Ishikawa (cell line): ENCODE results near the gene RYR1.

Experiments
- CEBPB ChIP-seq: IDR thresholded peaks from 2 replicates; pipeline ENCODE4 v1.6.1; 2012
- CREB1 ChIP-seq: IDR thresholded peaks from 2 replicates; pipeline ENCODE4 v1.6.1; 2012; ENCODE audit warnings: low read depth
- EGR1 ChIP-seq: IDR thresholded peaks from 2 replicates; pipeline ENCODE4 v1.6.1; 2012
- EP300 ChIP-seq: IDR thresholded peaks from 2 replicates; pipeline ENCODE4 v1.6.1; 2012; ENCODE audit warnings: borderline replicate concordance
- NFIC ChIP-seq: IDR thresholded peaks from 2 replicates; pipeline ENCODE4 v1.6.1; 2012
- RAD21 ChIP-seq: IDR thresholded peaks from 2 replicates; pipeline ENCODE4 v1.6.1; 2012; ENCODE audit warnings: low read depth
- TAF1 ChIP-seq: IDR thresholded peaks from 2 replicates; pipeline ENCODE4 v1.6.1; 2012; ENCODE audit warnings: low read depth, mild to moderate bottlenecking
- TCF12 ChIP-seq: IDR thresholded peaks from 2 replicates; pipeline ENCODE4 v1.6.1; 2012; ENCODE audit warnings: low read depth
- TEAD4 ChIP-seq: IDR thresholded peaks from 2 replicates; pipeline ENCODE4 v1.6.1; 2012
- YY1 ChIP-seq: IDR thresholded peaks from 2 replicates; pipeline ENCODE4 v1.6.1; 2012; ENCODE audit warnings: low read depth
- TF ChIP-seq, protein P1 (sequence below): IDR thresholded peaks from 2 replicates; pipeline ENCODE4 v1.6.1; 2012; ENCODE audit warnings: low read depth, mild to moderate bottlenecking
- TF ChIP-seq, protein P2 (sequence below): IDR thresholded peaks from 2 replicates; pipeline ENCODE4 v1.6.1; 2012
- TF ChIP-seq, protein P3 (sequence below): IDR thresholded peaks from 2 replicates; pipeline ENCODE4 v1.6.1; 2012

DNA sequence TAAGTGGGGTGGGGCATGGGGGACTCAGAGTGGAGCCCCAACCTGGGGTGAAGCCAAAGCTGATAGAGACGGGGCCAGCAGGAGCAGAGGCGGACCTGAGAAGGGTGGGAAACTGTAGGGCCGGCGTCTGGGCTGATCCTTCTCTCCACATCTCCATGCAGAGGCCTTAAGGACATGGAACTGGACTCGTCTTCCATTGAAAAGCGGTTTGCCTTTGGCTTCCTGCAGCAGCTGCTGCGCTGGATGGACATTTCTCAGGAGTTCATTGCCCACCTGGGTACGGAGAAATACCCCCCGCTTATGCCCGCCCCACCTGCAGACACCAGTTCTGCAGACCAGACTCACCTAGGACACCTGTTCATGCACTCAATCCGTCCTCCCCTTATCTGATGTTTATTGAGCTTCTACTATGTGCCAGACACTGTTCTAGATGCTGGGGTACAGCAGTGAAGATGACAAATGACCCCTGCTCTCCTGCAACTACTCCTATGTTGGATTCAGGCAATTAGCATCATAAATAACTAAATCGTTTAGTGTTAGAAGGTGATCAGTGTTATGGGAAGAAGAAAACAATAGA lies 74.1 kb downstream of the RYR1 start:
- TF ChIP-seq TEAD4 (no peak), EP300 (no peak), CEBPB (no peak), EGR1 (no peak), TAF1 (no peak), YY1 (no peak), RAD21 (no peak), TCF12 (no peak), CREB1 (no peak), NFIC (no peak)
- TF ChIP-seq, protein P1, sequence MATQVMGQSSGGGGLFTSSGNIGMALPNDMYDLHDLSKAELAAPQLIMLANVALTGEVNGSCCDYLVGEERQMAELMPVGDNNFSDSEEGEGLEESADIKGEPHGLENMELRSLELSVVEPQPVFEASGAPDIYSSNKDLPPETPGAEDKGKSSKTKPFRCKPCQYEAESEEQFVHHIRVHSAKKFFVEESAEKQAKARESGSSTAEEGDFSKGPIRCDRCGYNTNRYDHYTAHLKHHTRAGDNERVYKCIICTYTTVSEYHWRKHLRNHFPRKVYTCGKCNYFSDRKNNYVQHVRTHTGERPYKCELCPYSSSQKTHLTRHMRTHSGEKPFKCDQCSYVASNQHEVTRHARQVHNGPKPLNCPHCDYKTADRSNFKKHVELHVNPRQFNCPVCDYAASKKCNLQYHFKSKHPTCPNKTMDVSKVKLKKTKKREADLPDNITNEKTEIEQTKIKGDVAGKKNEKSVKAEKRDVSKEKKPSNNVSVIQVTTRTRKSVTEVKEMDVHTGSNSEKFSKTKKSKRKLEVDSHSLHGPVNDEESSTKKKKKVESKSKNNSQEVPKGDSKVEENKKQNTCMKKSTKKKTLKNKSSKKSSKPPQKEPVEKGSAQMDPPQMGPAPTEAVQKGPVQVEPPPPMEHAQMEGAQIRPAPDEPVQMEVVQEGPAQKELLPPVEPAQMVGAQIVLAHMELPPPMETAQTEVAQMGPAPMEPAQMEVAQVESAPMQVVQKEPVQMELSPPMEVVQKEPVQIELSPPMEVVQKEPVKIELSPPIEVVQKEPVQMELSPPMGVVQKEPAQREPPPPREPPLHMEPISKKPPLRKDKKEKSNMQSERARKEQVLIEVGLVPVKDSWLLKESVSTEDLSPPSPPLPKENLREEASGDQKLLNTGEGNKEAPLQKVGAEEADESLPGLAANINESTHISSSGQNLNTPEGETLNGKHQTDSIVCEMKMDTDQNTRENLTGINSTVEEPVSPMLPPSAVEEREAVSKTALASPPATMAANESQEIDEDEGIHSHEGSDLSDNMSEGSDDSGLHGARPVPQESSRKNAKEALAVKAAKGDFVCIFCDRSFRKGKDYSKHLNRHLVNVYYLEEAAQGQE = no peak
- TF ChIP-seq, protein P2, sequence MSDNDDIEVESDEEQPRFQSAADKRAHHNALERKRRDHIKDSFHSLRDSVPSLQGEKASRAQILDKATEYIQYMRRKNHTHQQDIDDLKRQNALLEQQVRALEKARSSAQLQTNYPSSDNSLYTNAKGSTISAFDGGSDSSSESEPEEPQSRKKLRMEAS = no peak
- TF ChIP-seq, protein P3, sequence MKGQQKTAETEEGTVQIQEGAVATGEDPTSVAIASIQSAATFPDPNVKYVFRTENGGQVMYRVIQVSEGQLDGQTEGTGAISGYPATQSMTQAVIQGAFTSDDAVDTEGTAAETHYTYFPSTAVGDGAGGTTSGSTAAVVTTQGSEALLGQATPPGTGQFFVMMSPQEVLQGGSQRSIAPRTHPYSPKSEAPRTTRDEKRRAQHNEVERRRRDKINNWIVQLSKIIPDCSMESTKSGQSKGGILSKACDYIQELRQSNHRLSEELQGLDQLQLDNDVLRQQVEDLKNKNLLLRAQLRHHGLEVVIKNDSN = no peak
